ENCODE results near the gene DDB1. TPM values are rescaled to one million over a fixed set of nuclear protein-coding genes. Genes with fewer than 3 reads are reported as not detected.

DDB1 gene
- total RNA-seq, 2 experiments from 2014 or later = 189 to 258 TPM

GRCh38 chr11:61362542-61362875 is 29.6 kb upstream of the DDB1 start:
- peak; percentile 17 for ATAC-seq
- H3K36me3 Mint-ChIP-seq = peaks cover 30% of the 10 kb centered on the region
- H3K9me3 Mint-ChIP-seq (ENCODE audit: low read depth) = no peaks in the 10 kb centered on the region
- CTCF ChIA-PET = interaction anchor here (0.9 to 16.7 kb wide), 11 partner anchors 9 to 84 kb away, joined by 3 to 180 read pairs (median 7); partner anchors contain the start of genes DDB1, TKFC and VWCE
- H3K27me3 Mint-ChIP-seq = no peaks in the 10 kb centered on the region
- H3K4me1 Mint-ChIP-seq = peaks cover 40% of the 10 kb centered on the region
- peak overlapping the region; percentile 98 for H3K27ac Mint-ChIP-seq
- peak overlapping the region; percentile 99 for H3K4me3 Mint-ChIP-seq
- DNase-seq = peak; percentile 66

GRCh38 chr11:61361741-61362541 is 29.0 kb upstream of the DDB1 start, which contains the start of the genes CYB561A3 and TMEM138:
Gene CYB561A3 (minus strand): TSS chr11:61361882. CDS start chr11:61356713, 5,169 bp downstream.
Gene TMEM138 (plus strand): TSS chr11:61362374. CDS start chr11:61364391, 2,017 bp downstream.
- Mint-ChIP-seq H3K27me3 (no peaks in the 10 kb centered on the region), H3K4me3 (peak within 1 kb of the TSS; percentile 99), H3K9me3 (ENCODE audit: low read depth) (no peaks in the 10 kb centered on the region), H3K36me3 (peaks cover 25% of the 10 kb centered on the region), H3K4me1 (peaks cover 40% of the 10 kb centered on the region), H3K27ac (peak within 1 kb of the TSS; percentile 98)
- CTCF ChIA-PET = interaction anchor here (0.7 to 16.7 kb wide), 13 partner anchors 10 to 84 kb away, joined by 3 to 180 read pairs (median 4); partner anchors contain the start of genes CPSF7, DDB1, SDHAF2 and TKFC
- ATAC-seq = peak; percentile 95
- DNase-seq = peak; percentile 96

GRCh38 chr11:61361237-61361740 is 28.4 kb upstream of the DDB1 start:
- CTCF ChIA-PET = interaction anchor here (0.7 to 16.7 kb wide), 10 partner anchors 11 to 85 kb away, joined by 3 to 180 read pairs (median 6); partner anchors contain the start of genes CPSF7, DDB1, SDHAF2 and TKFC
- ATAC-seq (no peak), DNase-seq (no peak)
- Mint-ChIP-seq H3K4me3 (peak overlapping the region; percentile 99), H3K9me3 (ENCODE audit: low read depth) (no peaks in the 10 kb centered on the region), H3K36me3 (peaks cover 19% of the 10 kb centered on the region), H3K4me1 (peaks cover 40% of the 10 kb centered on the region), H3K27ac (peak overlapping the region; percentile 98), H3K27me3 (no peaks in the 10 kb centered on the region)

- DNase-seq (no peak), ATAC-seq (no peak)
- CTCF ChIA-PET = interaction anchor here (2.3 to 16.7 kb wide), 2 partner anchors 23 to 26 kb away, joined by 12 to 180 read pairs; partner anchors contain the start of genes DDB1 and TKFC
- Mint-ChIP-seq H3K9me3 (ENCODE audit: low read depth) (no peaks in the 10 kb centered on the region), H3K27ac (peak overlapping the region; percentile 9), H3K4me3 (no peak overlapping the region), H3K27me3 (no peaks in the 10 kb centered on the region), H3K36me3 (peaks cover 19% of the 10 kb centered on the region), H3K4me1 (peaks cover 40% of the 10 kb centered on the region)
These were observed 26.6 kb upstream of the DDB1 start for GRCh38 chr11:61359516-61359915.

GRCh38 chr11:61358566-61358965 is 25.7 kb upstream of the DDB1 start:
- Mint-ChIP-seq H3K9me3 (ENCODE audit: low read depth) (no peaks in the 10 kb centered on the region), H3K4me1 (peaks cover 35% of the 10 kb centered on the region), H3K4me3 (no peak overlapping the region), H3K27ac (no peak overlapping the region), H3K27me3 (no peaks in the 10 kb centered on the region), H3K36me3 (peaks cover 11% of the 10 kb centered on the region)
- ATAC-seq = no peak
- CTCF ChIA-PET = interaction anchor here (0.7 to 16.7 kb wide), 4 partner anchors 22 to 147 kb away, joined by 3 to 180 read pairs (median 8); partner anchors contain the start of genes DDB1, TKFC and VWCE
- no peak for DNase-seq

- H3K9me3 Mint-ChIP-seq (ENCODE audit: low read depth) = no peaks in the 10 kb centered on the region
- no peaks in the 10 kb centered on the region for H3K27me3 Mint-ChIP-seq
- no peak overlapping the region for H3K27ac Mint-ChIP-seq
- peaks cover 28% of the 10 kb centered on the region for H3K4me1 Mint-ChIP-seq
- H3K4me3 Mint-ChIP-seq = no peak overlapping the region
- no peak for DNase-seq
- ATAC-seq = no peak
- peaks cover 13% of the 10 kb centered on the region for H3K36me3 Mint-ChIP-seq
- CTCF ChIA-PET = interaction anchor here (1.3 to 16.7 kb wide), 2 partner anchors 13 to 21 kb away, joined by 3 to 180 read pairs; partner anchors contain the start of genes DDB1 and TKFC
These were observed 25.0 kb upstream of the DDB1 start for GRCh38 chr11:61357894-61358239.

GRCh38 chr11:61357233-61357893 is 24.5 kb upstream of the DDB1 start:
- DNase-seq = no peak
- H3K36me3 Mint-ChIP-seq = peaks cover 11% of the 10 kb centered on the region
- ATAC-seq = no peak
- no peaks in the 10 kb centered on the region for H3K27me3 Mint-ChIP-seq
- H3K4me1 Mint-ChIP-seq = peaks cover 24% of the 10 kb centered on the region
- H3K4me3 Mint-ChIP-seq = no peak overlapping the region
- no peak overlapping the region for H3K27ac Mint-ChIP-seq
- H3K9me3 Mint-ChIP-seq (ENCODE audit: low read depth) = no peaks in the 10 kb centered on the region
- CTCF ChIA-PET = interaction anchor here (0.8 to 16.7 kb wide), 3 partner anchors 13 to 29 kb away, joined by 3 to 180 read pairs (median 3); partner anchors contain the start of genes DDB1 and TKFC

- H3K9me3 Mint-ChIP-seq (ENCODE audit: low read depth) = no peaks in the 10 kb centered on the region
- peaks cover 22% of the 10 kb centered on the region for H3K4me1 Mint-ChIP-seq
- no peak overlapping the region for H3K27ac Mint-ChIP-seq
- H3K36me3 Mint-ChIP-seq = peaks cover 12% of the 10 kb centered on the region
- DNase-seq (no peak), ATAC-seq (no peak)
- CTCF ChIA-PET = interaction anchor here (0.8 to 16.7 kb wide), 4 partner anchors 14 to 29 kb away, joined by 3 to 180 read pairs (median 9); partner anchors contain the start of genes DDB1 and TKFC
- H3K4me3 Mint-ChIP-seq = no peak overlapping the region
- no peaks in the 10 kb centered on the region for H3K27me3 Mint-ChIP-seq
These were observed 23.8 kb upstream of the DDB1 start for GRCh38 chr11:61356706-61357105.

GRCh38 chr11:61354208-61354607 is 21.3 kb upstream of the DDB1 start:
- Mint-ChIP-seq H3K27me3 (no peaks in the 10 kb centered on the region), H3K9me3 (ENCODE audit: low read depth) (no peaks in the 10 kb centered on the region), H3K36me3 (peaks cover 20% of the 10 kb centered on the region), H3K4me3 (no peak overlapping the region), H3K4me1 (peaks cover 5% of the 10 kb centered on the region), H3K27ac (no peak overlapping the region)
- CTCF ChIA-PET = interaction anchor here (2.9 to 16.7 kb wide), 2 partner anchors 17 to 31 kb away, joined by 15 to 180 read pairs; partner anchors contain the start of genes DDB1 and TKFC
- no peak for ATAC-seq
- DNase-seq = no peak

- no peak overlapping the region for H3K4me3 Mint-ChIP-seq
- DNase-seq (no peak), ATAC-seq (no peak)
- CTCF ChIA-PET = interaction anchor here (2.9 to 16.7 kb wide), 2 partner anchors 17 to 32 kb away, joined by 15 to 180 read pairs; partner anchors contain the start of genes DDB1 and TKFC
- H3K4me1 Mint-ChIP-seq = peaks cover 4% of the 10 kb centered on the region
- H3K36me3 Mint-ChIP-seq = peaks cover 20% of the 10 kb centered on the region
- no peaks in the 10 kb centered on the region for H3K9me3 Mint-ChIP-seq (ENCODE audit: low read depth)
- H3K27ac Mint-ChIP-seq = no peak overlapping the region
- H3K27me3 Mint-ChIP-seq = no peaks in the 10 kb centered on the region
These were observed 20.5 kb upstream of the DDB1 start for GRCh38 chr11:61353131-61354067.

- H3K4me1 Mint-ChIP-seq = no peaks in the 10 kb centered on the region
- H3K27me3 Mint-ChIP-seq = no peaks in the 10 kb centered on the region
- no peaks in the 10 kb centered on the region for H3K9me3 Mint-ChIP-seq (ENCODE audit: low read depth)
- peaks cover 17% of the 10 kb centered on the region for H3K36me3 Mint-ChIP-seq
- ATAC-seq = no peak
- no peak overlapping the region for H3K4me3 Mint-ChIP-seq
- H3K27ac Mint-ChIP-seq = no peak overlapping the region
- CTCF ChIA-PET = interaction anchor here (0.6 to 16.7 kb wide), 3 partner anchors 10 to 94 kb away, joined by 3 to 180 read pairs (median 3); partner anchors contain the start of genes DDB1, TKFC and TMEM138
- DNase-seq = no peak
These were observed 19.1 kb upstream of the DDB1 start for GRCh38 chr11:61352038-61352437.

GRCh38 chr11:61350803-61351202 is 17.9 kb upstream of the DDB1 start:
- H3K4me1 Mint-ChIP-seq = no peaks in the 10 kb centered on the region
- no peaks in the 10 kb centered on the region for H3K27me3 Mint-ChIP-seq
- ATAC-seq (no peak), DNase-seq (no peak)
- CTCF ChIA-PET = no interaction called here
- no peak overlapping the region for H3K4me3 Mint-ChIP-seq
- H3K9me3 Mint-ChIP-seq (ENCODE audit: low read depth) = no peaks in the 10 kb centered on the region
- peaks cover 17% of the 10 kb centered on the region for H3K36me3 Mint-ChIP-seq
- H3K27ac Mint-ChIP-seq = no peak overlapping the region

All from activated CD8-positive, alpha-beta memory T cell treated with anti-CD3 and anti-CD28 coated beads, Interleukin-2, amount 10 ng/mL, durations not matched to agents 7 days and 5 days (primary cell).